Vagina (tissue), 2 donors: ENCODE data around the gene PCNA.

Source experiments
- POLR2A ChIP-seq, 2 donors: fragments of 450-650 bp; IDR thresholded peaks; one replicate each; pipeline ENCODE4 v1.6.1; 2017; ENCODE audit warnings: antibody characterized with exemption in 2 of 2, mild to moderate bottlenecking in 2 of 2, moderate library complexity in 2 of 2
- POLR2AphosphoS5 ChIP-seq, 2 donors: sonication (generic); formaldehyde crosslinking; IDR thresholded peaks; one replicate each; pipeline ENCODE4 v1.9.0; 2017; ENCODE audit warnings: antibody characterized with exemption in 2 of 2, mild to moderate bottlenecking in 2 of 2, low read depth in 1 of 2; ENCODE audit not compliant: insufficient read depth in 1 of 2
- TF ChIP-seq, protein P1 (sequence below), 3 experiments: fragments of 450-650 bp in 2 of 3; fragments of 200-600 bp in 1 of 3; sonication (generic) in 1 of 3; IDR thresholded peaks; one replicate each; pipeline ENCODE4 v1.5.1; 2017 to 2019; ENCODE audit warnings: antibody characterized with exemption in 3 of 3, mild to moderate bottlenecking in 2 of 3, moderate library complexity in 2 of 3

DNA sequence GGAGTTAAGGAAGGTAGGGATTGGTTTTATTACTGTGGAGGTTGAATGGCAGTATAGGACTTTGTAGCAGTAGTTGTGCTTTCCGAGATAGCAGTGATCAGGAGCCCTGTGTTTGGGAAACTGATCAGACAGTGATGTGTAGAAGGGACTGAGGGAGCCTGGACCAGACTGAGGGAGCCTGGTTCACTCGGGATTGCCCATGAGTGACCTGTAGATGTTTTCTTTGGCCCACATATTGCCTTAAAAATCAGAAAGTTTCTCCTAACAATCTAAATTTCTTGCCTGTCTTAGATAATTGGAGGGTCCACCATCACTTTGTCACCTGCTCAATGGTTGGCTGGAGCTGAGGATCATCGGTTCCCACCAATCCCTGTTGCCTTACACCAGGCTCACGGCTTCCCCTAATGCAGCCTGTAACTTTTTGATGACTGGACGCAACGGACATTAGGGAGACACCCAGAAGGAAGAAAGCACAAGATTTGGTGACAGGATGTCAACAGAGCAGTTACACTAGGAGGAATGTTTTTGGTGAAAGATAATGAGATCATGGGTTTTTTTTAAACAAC, 8.2 kb upstream of the PCNA start:
- TF ChIP-seq POLR2AphosphoS5 (IDR thresholded peaks at IDR 0.05; ENCODE audit: insufficient read depth in 1 of 2, low read depth in 1 of 2), result no peak
- TF ChIP-seq, protein P1, sequence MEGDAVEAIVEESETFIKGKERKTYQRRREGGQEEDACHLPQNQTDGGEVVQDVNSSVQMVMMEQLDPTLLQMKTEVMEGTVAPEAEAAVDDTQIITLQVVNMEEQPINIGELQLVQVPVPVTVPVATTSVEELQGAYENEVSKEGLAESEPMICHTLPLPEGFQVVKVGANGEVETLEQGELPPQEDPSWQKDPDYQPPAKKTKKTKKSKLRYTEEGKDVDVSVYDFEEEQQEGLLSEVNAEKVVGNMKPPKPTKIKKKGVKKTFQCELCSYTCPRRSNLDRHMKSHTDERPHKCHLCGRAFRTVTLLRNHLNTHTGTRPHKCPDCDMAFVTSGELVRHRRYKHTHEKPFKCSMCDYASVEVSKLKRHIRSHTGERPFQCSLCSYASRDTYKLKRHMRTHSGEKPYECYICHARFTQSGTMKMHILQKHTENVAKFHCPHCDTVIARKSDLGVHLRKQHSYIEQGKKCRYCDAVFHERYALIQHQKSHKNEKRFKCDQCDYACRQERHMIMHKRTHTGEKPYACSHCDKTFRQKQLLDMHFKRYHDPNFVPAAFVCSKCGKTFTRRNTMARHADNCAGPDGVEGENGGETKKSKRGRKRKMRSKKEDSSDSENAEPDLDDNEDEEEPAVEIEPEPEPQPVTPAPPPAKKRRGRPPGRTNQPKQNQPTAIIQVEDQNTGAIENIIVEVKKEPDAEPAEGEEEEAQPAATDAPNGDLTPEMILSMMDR (IDR thresholded peaks at IDR 0.05), result no peak
- no peak for TF ChIP-seq POLR2A (IDR thresholded peaks at IDR 0.05)
